ENCODE data around the gene AHRR. TPM values are rescaled to one million over a fixed set of nuclear protein-coding genes. Genes with fewer than 3 reads are reported as not detected.

Gene AHRR
- total RNA-seq, 2 experiments from 2014 or later, result 28.3 to 34.9 TPM

DNA sequence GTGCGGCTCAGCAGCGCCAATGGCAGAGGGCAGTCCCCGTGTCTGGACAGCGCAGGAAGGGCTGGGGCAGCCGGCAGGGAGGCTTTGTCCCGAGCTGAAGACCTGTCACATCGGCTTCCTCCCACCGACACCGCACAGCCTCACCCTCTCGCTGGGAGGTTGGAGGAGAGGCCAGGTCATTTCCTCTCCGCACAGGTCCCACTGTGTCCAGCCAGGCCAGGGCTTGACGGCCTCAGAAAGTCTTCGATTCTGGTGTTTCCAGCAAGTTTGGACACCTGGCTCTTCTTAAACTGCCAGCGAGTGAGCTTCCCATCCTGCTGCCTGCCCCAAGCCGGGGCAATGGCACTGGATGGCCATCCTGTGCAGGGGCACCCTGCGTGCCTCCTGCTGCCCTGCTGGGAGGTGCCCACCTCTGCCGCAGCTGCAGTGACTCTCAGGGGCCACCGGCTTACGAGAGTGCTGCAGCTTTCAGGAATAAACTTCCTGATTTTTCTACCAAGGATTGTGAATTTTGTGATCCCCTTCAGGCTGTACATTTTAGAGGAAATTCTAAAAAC, 33.9 kb downstream of the AHRR start:
- CTCF ChIA-PET, result interaction anchor here (1.4 kb wide), 1 partner anchor 13 kb away, joined by 5 read pairs; no protein-coding TSS in a partner anchor

DNA sequence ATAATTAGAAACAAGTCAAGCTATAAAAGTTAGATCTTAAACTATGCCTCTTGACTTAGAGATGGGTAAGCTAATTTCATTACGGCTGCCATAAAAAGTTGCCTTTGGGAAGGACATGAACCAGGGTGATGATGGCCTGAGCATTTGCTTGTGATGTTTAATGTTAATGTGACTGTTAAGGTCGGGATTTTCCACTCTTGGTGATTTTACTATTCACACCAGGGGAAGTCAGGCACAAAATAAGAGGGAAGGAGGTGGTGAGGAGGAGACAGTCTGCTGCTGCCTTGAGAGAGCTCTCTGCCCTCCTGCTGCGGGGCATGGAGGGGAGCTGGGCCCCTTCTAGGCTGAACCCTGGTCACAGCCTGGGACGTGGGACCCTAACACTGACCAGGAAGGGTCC, 34.4 kb downstream of the AHRR start:
- Mint-ChIP-seq H3K4me3 (no peak overlapping the region), H3K27me3 (no peaks in the 10 kb centered on the region), H3K9me3 (peaks cover 3% of the 10 kb centered on the region), H3K4me1 (peaks cover 12% of the 10 kb centered on the region), H3K27ac (no peak overlapping the region), H3K36me3 (ENCODE audit: low read depth) (peaks cover 28% of the 10 kb centered on the region)
- ChIA-PET CTCF (interaction anchor here (1.4 kb wide), 1 partner anchor 13 kb away, joined by 5 read pairs; no protein-coding TSS in a partner anchor), POLR2A (no interaction called here)
- no peak for DNase-seq

More for the DNA sequence above, 33.9 kb downstream of the AHRR start:
- H3K4me3 Mint-ChIP-seq, result no peak overlapping the region
- H3K27me3 Mint-ChIP-seq, result no peaks in the 10 kb centered on the region
- peaks cover 3% of the 10 kb centered on the region for H3K9me3 Mint-ChIP-seq
- H3K36me3 Mint-ChIP-seq (ENCODE audit: low read depth), result peaks cover 29% of the 10 kb centered on the region
- peaks cover 10% of the 10 kb centered on the region for H3K4me1 Mint-ChIP-seq
- H3K27ac Mint-ChIP-seq, result peak overlapping the region; percentile 14
- POLR2A ChIA-PET, result no interaction called here
- no peak for DNase-seq

DNA sequence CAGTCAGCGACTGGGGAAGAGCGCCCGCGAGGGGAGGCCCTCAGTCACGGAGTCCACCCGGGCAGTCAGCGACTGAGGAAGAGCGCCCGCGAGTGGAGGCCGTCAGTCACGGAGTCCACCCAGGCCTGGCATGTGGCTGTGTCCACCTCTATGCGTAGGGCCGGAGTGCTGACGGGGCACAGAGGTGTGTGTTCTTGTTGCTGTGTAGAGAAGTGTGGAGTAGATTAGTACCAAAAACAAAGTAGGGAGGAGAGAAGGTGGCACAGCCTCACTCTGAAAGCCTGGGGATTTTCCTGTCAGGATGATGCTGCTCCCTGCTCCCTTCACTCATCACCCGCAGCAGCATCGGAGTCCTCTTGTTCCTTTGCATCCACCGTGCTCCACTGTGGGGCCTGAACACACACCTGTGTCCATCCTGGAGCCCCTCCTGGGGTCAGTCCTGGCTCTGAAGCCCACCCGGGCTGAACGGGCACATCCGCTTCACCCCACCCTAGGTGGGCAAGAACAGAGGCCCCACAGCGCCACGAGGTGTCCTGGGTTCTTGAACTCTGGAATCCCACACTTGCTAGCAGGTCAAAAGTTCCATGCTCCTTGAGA, 37.9 kb downstream of the AHRR start:
- ChIA-PET POLR2A (no interaction called here), CTCF (no interaction called here)
- no peak for DNase-seq
- H3K9me3 Mint-ChIP-seq, result peaks cover 2% of the 10 kb centered on the region
- peaks cover 4% of the 10 kb centered on the region for H3K4me1 Mint-ChIP-seq
- no peaks in the 10 kb centered on the region for H3K27me3 Mint-ChIP-seq
- peaks cover 53% of the 10 kb centered on the region for H3K36me3 Mint-ChIP-seq (ENCODE audit: low read depth)
- H3K27ac Mint-ChIP-seq, result no peak overlapping the region
- H3K4me3 Mint-ChIP-seq, result no peak overlapping the region

DNA sequence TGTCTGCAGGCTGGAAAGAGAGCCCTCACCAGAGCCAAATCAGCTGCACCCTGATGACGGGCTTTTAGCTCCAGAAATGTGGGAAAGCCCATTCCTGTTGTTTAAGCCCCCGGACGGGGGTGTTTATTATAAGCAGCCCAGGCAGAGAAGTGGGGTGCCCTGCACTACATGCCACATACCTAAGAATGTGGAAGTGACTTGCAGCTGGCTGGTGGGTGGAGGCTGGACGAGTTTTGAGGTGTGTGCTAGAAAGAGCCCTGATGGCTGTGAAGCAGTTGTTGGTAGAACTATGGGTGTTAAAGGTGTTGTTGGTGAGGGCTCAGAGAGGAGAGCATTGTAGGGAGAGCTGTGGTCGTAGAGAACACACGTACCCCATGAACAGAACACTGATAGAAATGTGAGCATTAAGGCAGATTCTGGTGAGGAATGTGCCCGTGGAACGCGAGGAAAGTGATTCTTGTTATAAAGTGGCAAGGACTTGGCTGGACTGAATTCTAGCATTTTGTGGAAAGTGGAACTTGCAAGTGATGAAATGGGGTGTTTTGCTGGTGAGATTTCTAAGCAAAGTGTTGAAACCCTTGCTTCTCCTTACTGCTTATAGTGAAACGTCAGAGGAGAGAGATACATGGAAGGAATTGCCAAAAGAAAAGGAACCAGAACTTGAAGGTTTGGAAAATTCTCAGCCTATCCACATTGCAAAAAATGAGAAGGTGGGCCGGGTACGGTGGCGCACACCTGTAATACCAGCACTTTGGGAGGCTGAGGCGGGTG, 38.9 kb downstream of the AHRR start:
- ChIA-PET POLR2A (no interaction called here), CTCF (interaction anchor here (0.9 kb wide), 1 partner anchor 11 kb away, joined by 4 read pairs; no protein-coding TSS in a partner anchor)
- Mint-ChIP-seq H3K27me3 (no peaks in the 10 kb centered on the region), H3K27ac (no peak overlapping the region), H3K4me1 (peaks cover 4% of the 10 kb centered on the region), H3K9me3 (peaks cover 9% of the 10 kb centered on the region), H3K4me3 (no peak overlapping the region), H3K36me3 (ENCODE audit: low read depth) (peaks cover 62% of the 10 kb centered on the region)
- DNase-seq, result no peak

DNA sequence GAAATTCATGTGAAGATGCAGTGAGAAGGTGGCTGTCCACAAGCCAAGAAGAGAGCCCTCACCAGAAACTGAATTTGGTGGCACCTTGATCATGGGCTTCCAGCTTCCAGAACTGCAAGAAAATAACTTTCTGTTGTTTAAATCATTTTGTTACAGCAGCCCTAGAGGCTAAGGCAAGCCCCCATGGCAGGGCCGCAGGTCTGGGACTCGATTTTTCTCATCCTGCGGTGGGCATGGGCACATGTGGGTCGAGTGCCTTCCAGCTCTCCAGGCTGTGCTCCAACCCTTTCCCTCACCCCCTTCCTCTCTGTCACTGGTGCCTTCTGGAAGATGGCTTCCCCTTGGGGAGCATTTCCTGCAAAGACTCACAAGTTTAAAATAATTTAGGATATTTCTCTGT, 40.7 kb downstream of the AHRR start:
- Mint-ChIP-seq H3K36me3 (ENCODE audit: low read depth) (peaks cover 68% of the 10 kb centered on the region), H3K27me3 (no peaks in the 10 kb centered on the region), H3K4me3 (no peak overlapping the region), H3K27ac (no peak overlapping the region), H3K4me1 (peaks cover 9% of the 10 kb centered on the region), H3K9me3 (peaks cover 13% of the 10 kb centered on the region)
- POLR2A ChIA-PET, result no interaction called here
- no peak for DNase-seq
- CTCF ChIA-PET, result interaction anchor here (1.2 to 1.9 kb wide), 2 partner anchors 12 to 41 kb away, joined by 3 to 5 read pairs; no protein-coding TSS in a partner anchor

DNA sequence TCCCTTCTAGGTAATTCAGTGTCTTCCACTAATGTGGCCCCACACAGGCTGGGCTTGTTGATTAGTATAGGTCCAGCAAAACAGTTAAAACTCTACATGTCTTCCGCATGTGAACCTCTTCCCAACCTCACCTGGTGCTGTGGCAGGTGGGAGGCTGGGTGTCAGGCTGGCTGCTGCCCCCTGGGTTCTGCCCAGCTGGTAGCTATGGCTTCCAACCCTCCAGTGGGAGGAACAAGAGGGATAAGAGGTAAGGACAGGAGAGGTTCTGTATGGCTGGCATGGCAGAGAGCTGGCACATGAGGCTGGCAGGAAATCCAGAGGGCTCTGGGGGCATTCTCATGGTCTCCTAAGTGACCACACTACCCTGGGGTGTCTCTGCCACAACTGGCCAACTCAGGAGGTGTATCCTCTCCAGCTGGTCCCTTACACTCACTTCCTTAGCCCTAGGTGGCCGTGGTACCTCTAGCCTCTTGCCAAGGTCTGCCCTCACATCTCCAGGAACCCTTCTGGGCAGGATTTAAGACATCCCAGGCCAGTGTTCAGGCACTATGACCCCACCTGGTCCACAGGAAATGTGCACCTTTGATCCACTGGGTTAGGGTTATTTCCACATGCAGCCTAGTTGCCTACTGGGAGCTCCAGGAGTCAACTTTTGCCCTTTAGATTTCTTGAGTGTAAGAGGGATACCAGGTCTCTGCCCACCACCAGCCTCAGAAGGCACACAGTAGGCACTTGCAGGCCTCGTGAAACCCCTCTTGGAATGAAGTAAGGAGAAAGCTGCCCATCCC, 41.7 kb downstream of the AHRR start:
- no peak overlapping the region for H3K27ac Mint-ChIP-seq
- POLR2A ChIA-PET, result no interaction called here
- no peaks in the 10 kb centered on the region for H3K27me3 Mint-ChIP-seq
- H3K4me1 Mint-ChIP-seq, result peaks cover 15% of the 10 kb centered on the region
- H3K36me3 Mint-ChIP-seq (ENCODE audit: low read depth), result peaks cover 74% of the 10 kb centered on the region
- H3K9me3 Mint-ChIP-seq, result peaks cover 13% of the 10 kb centered on the region
- H3K4me3 Mint-ChIP-seq, result no peak overlapping the region
- CTCF ChIA-PET, result interaction anchor here (1.1 to 1.9 kb wide), 5 partner anchors 9 to 40 kb away, joined by 3 to 6 read pairs (median 4); no protein-coding TSS in a partner anchor
- no peak for DNase-seq

DNA sequence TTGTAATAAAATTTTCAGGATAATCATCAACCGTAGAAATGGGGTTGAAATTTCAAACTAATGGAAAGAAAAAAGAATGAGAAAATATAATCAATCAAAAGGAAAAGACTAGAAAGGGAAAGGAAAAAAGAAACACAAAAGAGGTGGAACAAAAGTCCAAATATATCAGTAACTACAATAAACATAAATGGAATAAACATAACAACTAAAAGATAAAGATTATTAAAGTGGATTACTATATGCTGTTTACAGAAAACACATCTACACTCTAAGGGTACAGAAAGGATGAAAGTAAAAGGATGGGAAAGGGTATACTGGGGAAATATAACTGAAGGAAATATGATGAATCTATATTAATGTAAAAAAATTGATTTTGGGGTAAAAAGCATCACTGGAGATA, 43.0 kb downstream of the AHRR start:
- CTCF ChIA-PET, result no interaction called here
- Mint-ChIP-seq H3K4me1 (peaks cover 28% of the 10 kb centered on the region), H3K36me3 (ENCODE audit: low read depth) (peaks cover 81% of the 10 kb centered on the region), H3K4me3 (no peak overlapping the region), H3K27me3 (no peaks in the 10 kb centered on the region), H3K9me3 (peaks cover 13% of the 10 kb centered on the region), H3K27ac (no peak overlapping the region)
- DNase-seq, result no peak
- POLR2A ChIA-PET, result no interaction called here

DNA sequence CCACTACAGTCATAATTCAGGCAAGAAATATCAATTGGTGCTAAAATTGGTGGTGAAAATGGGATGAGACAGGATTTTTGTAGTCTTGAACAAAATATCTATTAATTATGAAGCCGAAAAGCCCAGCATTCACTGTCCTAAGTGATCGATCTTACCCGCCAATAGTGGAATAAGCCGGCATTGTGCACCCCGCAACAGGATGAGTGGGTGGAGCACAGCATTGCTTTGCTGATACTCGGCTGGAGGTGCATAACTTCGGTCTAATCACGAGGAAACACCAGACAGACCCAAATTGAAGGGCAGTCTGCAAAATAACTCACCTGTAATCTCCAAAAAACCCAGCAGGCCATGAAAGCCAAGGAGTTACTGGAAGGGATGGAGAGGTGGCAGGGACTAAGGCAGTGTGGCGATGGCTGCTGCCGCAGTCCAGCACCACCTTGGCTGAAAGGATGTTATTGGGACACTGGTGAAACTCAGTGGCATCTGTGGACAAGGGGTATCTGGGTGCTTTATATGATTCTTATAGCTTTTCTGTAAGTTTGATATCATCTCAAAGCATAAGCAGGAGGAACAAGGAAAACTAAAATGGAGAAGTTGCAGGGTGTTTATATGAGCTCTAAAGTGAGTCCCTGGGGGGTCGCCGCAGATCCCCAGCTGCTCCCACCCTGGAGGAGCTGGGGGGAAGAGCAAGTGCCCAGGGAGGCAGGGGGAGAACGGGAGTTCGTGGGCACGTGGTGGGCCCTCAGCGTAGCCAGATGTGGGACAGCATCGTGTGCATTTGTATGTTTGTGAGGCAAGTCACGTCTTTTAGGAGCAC, 45.2 kb downstream of the AHRR start:
- H3K27ac Mint-ChIP-seq, result peak overlapping the region; percentile 43

DNA sequence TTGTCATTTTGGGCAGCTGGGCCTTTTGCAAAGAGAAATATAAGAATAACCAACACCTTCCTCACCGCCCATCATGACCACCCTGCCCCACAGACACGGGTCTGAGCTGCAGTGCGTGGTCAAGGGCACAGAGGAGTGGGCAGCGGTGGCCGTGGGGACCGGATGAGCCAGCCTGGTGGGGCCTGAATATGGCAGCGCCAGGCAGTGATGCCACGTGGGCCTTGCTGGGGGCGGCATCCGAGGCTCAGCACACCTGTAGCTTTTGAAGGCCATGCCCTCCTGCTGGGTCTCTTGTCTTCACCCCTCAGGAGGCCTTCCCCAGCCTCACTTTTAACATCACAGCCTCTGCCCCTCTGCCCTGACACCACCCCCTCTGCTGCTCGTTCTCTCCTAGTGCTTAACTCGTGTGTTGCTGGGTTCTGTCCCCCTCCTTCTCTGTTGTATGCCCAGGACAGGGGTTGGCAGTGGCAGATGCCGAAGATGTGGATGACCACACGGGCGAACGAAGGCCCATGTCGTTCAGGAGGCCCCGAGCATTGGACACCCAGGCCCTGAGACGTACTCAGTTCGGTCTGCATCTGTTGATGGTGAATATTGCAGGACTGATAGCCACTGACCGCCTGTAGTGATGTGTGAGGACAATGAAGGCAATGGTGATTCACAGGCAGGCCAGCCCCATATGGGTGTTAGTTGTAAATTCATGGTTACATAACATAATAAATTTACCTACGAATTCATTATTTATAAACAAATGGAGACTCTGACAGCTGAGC, 46.0 kb downstream of the AHRR start:
- Mint-ChIP-seq H3K27ac (peak overlapping the region; percentile 71), H3K27me3 (no peaks in the 10 kb centered on the region), H3K4me1 (peaks cover 52% of the 10 kb centered on the region), H3K36me3 (ENCODE audit: low read depth) (peaks cover 69% of the 10 kb centered on the region), H3K9me3 (peaks cover 13% of the 10 kb centered on the region), H3K4me3 (no peak overlapping the region)
- DNase-seq, result no peak
- POLR2A ChIA-PET, result no interaction called here
- CTCF ChIA-PET, result interaction anchor here (1.1 to 2.1 kb wide), 3 partner anchors 12 to 73 kb away, joined by 3 to 7 read pairs (median 5); no protein-coding TSS in a partner anchor

More for the DNA sequence above, 45.2 kb downstream of the AHRR start:
- Mint-ChIP-seq H3K9me3 (peaks cover 13% of the 10 kb centered on the region), H3K4me1 (peaks cover 44% of the 10 kb centered on the region), H3K4me3 (no peak overlapping the region), H3K36me3 (ENCODE audit: low read depth) (peaks cover 74% of the 10 kb centered on the region), H3K27me3 (no peaks in the 10 kb centered on the region)
- no peak for DNase-seq
- ChIA-PET CTCF (no interaction called here), POLR2A (no interaction called here)

DNA sequence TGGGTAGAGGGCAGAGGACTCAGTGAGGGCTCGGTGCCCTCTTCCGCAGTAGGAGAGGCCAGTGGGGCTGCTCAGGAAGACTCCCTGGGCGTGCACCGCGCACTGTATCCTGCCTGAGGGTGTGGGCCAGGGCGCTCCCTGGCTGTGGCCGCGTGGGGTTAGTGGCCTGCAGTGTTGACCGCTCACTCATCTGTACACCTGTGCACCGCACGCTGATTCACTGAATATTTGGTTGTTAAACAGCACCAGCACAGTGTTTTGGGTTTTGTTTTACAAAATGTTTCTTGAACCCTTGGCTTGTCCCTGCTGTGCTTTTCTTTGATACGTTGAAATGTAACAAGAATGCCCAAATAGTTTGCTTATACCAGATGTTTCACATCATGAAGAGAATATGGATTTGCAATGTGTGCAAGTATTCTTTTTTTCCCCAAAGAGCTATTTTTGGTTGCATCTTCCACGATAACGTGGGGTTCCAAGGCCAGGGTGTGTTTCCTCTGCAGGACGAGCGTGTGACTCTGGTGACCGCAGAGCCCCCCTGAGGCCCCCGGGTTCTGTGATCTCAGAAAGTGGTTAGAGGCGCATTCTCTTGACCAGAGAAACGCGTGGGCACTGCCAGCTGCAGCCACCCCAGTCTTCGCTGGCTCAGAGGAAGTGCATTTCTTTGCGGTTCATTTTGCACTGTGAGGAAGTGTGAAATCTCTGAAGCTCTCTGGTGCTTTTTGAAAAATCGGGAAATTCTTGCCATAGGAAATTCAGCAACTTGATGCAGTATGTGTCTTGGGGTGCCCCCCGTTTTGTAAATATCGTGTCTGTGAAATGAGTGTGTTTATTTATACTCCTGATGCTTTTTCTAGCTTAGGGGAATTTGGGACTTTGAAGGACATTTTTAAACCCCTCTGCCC, 46.9 kb downstream of the AHRR start:
- peaks cover 57% of the 10 kb centered on the region for H3K4me1 Mint-ChIP-seq
- peak overlapping the region; percentile 77 for H3K27ac Mint-ChIP-seq
- POLR2A ChIA-PET, result interaction anchor here (0.7 kb wide), 1 partner anchor 22 kb away, joined by 4 read pairs; no protein-coding TSS in a partner anchor
- DNase-seq, result no peak
- H3K36me3 Mint-ChIP-seq (ENCODE audit: low read depth), result peaks cover 62% of the 10 kb centered on the region
- no peaks in the 10 kb centered on the region for H3K27me3 Mint-ChIP-seq
- CTCF ChIA-PET, result interaction anchor here (1.0 to 2.1 kb wide), 5 partner anchors 9 to 72 kb away, joined by 3 to 7 read pairs (median 4); no protein-coding TSS in a partner anchor
- H3K9me3 Mint-ChIP-seq, result peaks cover 13% of the 10 kb centered on the region
- H3K4me3 Mint-ChIP-seq, result no peak overlapping the region
